Astrocyte (in vitro differentiated cells and primary cell): ENCODE measurements around the gene CRTC1.

Source experiments
- EZH2 ChIP-seq: IDR thresholded peaks from 2 replicates; pipeline ENCODE4 v1.6.1; 2012; ENCODE audit warnings: mild to moderate bottlenecking, low read length, inconsistent platforms; ENCODE audit not compliant: insufficient read depth
- TF ChIP-seq, protein P1 (sequence below): IDR thresholded peaks from 2 replicates; pipeline ENCODE4 v1.5.1; 2011; ENCODE audit warnings: low read depth, mild to moderate bottlenecking, inconsistent platforms, low read length, moderate library complexity; ENCODE audit not compliant: insufficient read depth

DNA sequence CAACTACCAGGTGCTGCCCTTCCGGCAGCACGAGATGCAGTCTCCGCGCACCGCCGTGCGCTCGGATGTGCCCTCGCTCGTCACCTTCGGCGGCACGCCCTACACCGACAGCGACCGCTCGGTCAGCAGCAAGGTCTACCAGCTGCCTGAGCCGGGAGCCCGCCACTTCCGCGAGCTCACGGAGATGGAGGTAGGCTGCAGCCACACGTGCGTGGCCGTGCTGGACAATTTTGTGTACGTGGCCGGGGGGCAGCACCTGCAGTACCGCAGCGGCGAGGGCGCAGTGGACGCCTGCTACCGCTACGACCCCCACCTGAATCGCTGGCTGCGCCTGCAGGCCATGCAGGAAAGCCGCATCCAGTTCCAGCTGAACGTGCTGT is 15.2 kb upstream of the CRTC1 start:
- TF ChIP-seq, protein P1, sequence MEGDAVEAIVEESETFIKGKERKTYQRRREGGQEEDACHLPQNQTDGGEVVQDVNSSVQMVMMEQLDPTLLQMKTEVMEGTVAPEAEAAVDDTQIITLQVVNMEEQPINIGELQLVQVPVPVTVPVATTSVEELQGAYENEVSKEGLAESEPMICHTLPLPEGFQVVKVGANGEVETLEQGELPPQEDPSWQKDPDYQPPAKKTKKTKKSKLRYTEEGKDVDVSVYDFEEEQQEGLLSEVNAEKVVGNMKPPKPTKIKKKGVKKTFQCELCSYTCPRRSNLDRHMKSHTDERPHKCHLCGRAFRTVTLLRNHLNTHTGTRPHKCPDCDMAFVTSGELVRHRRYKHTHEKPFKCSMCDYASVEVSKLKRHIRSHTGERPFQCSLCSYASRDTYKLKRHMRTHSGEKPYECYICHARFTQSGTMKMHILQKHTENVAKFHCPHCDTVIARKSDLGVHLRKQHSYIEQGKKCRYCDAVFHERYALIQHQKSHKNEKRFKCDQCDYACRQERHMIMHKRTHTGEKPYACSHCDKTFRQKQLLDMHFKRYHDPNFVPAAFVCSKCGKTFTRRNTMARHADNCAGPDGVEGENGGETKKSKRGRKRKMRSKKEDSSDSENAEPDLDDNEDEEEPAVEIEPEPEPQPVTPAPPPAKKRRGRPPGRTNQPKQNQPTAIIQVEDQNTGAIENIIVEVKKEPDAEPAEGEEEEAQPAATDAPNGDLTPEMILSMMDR = no peak
- TF ChIP-seq EZH2 = no peak
